ENCODE data around the gene ALDH1L1. TPM values are rescaled to one million over a fixed set of nuclear protein-coding genes. Genes with fewer than 3 reads are reported as not detected.

Gene ALDH1L1
- total RNA-seq, 3 donors from 2014 or later = 0.10 to 0.29 TPM; not detected in 1

DNA sequence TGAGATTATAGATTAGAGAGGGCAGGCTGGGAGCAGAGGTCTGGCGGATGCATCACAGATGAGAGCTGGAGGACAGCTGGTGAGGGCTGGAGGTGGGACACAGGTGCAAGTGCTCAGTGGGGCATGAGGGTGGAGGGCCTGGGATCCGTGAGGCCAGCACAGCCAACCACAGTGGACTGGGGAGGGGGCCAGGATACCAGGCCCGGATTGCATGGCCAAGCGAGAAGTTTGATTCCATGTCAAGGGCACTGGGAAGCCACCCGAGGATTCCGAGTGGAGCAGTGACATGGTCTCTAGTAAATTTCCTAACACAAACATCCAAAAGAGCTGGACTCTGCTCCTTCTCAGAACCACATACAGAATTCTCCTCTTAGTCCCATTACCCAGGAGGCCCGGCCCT lies 52.5 kb downstream of the ALDH1L1 start:
- Mint-ChIP-seq H3K4me1 (ENCODE audit: low read depth) (no peaks in the 10 kb centered on the region), H3K27me3 (ENCODE audit: low read depth) (peaks cover 2% of the 10 kb centered on the region), H3K36me3 (ENCODE audit: insufficient read depth) (no peaks in the 10 kb centered on the region), H3K9me3 (no peaks in the 10 kb centered on the region), H3K4me3 (no peak overlapping the region)
- DNase-seq (no peak), ATAC-seq (no peak)

DNA sequence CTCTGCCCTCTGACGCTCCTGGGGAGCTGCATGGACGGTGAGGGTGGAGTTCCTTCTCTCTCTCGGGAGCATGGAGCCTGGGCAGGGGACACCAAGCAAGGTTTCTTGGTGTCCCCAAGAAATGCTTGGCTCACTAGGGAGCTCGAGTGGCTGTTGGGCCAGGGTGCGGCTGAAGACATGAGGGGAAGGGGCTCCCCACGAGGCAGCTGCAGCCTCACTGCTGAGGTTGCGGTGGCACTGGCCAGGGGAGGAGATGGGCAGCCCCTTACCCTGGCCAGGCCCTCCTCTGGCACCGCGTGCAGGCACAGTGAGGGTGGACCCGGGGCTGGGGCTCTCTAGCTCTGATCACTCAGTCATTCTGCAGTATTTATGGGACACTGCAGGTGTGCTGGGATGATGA lies 52.9 kb downstream of the ALDH1L1 start:
- no peak for ATAC-seq
- H3K27me3 Mint-ChIP-seq (ENCODE audit: low read depth) = peaks cover 2% of the 10 kb centered on the region
- H3K36me3 Mint-ChIP-seq (ENCODE audit: insufficient read depth) = no peaks in the 10 kb centered on the region
- no peaks in the 10 kb centered on the region for H3K4me1 Mint-ChIP-seq (ENCODE audit: low read depth)
- DNase-seq = peak; percentile 2
- no peak overlapping the region for H3K4me3 Mint-ChIP-seq
- H3K9me3 Mint-ChIP-seq = no peaks in the 10 kb centered on the region

DNA sequence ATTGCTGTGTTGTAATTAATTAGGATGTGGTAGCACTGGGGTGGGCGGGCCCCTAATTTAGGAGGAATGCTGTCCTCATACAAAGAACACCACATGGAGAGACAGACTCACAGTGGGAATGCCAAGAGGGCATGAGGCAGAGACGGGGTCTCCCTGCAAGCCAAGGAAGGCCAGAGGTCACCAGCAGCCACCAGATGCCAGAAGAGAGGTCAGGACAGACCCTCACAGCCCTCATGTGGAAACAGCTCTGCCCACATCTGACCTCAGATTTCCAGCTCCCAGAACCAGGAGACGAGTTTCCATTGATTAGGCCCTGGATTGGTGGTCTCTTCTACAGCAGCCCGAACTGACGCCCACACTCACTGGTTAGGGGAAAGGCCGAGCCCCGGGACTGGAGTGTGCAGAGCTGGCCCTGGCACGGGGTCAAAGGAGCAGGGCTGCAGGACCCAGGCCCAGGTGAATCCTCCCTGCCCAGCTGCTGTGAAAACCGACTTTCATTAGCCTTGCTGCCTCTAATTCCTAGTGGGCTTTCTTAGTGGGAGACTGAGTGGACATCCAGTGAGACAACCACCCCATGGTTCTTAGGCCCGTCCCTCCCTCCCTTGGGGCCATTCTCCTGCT lies 53.5 kb downstream of the ALDH1L1 start:
- no peaks in the 10 kb centered on the region for H3K4me1 Mint-ChIP-seq (ENCODE audit: low read depth)
- ATAC-seq (no peak), DNase-seq (peak; percentile 2)
- H3K36me3 Mint-ChIP-seq (ENCODE audit: insufficient read depth) = no peaks in the 10 kb centered on the region
- peaks cover 2% of the 10 kb centered on the region for H3K27me3 Mint-ChIP-seq (ENCODE audit: low read depth)
- H3K4me3 Mint-ChIP-seq = no peak overlapping the region
- no peaks in the 10 kb centered on the region for H3K9me3 Mint-ChIP-seq

GRCh38 chr3:126126286-126126685 lies 54.1 kb downstream of the ALDH1L1 start:
- DNase-seq = peak; percentile 1
- H3K36me3 Mint-ChIP-seq (ENCODE audit: insufficient read depth) = no peaks in the 10 kb centered on the region
- no peak overlapping the region for H3K4me3 Mint-ChIP-seq
- no peaks in the 10 kb centered on the region for H3K4me1 Mint-ChIP-seq (ENCODE audit: low read depth)
- H3K27me3 Mint-ChIP-seq (ENCODE audit: low read depth) = peaks cover 2% of the 10 kb centered on the region
- no peak for ATAC-seq
- no peaks in the 10 kb centered on the region for H3K9me3 Mint-ChIP-seq

- H3K36me3 Mint-ChIP-seq (ENCODE audit: insufficient read depth) = no peaks in the 10 kb centered on the region
- ATAC-seq (no peak), DNase-seq (peak; percentile 1)
- H3K4me1 Mint-ChIP-seq (ENCODE audit: low read depth) = no peaks in the 10 kb centered on the region
- H3K27me3 Mint-ChIP-seq (ENCODE audit: low read depth) = peaks cover 2% of the 10 kb centered on the region
- no peak overlapping the region for H3K4me3 Mint-ChIP-seq
- H3K9me3 Mint-ChIP-seq = no peaks in the 10 kb centered on the region
Observed at GRCh38 chr3:126125781-126126251, 54.6 kb downstream of the ALDH1L1 start.

DNA sequence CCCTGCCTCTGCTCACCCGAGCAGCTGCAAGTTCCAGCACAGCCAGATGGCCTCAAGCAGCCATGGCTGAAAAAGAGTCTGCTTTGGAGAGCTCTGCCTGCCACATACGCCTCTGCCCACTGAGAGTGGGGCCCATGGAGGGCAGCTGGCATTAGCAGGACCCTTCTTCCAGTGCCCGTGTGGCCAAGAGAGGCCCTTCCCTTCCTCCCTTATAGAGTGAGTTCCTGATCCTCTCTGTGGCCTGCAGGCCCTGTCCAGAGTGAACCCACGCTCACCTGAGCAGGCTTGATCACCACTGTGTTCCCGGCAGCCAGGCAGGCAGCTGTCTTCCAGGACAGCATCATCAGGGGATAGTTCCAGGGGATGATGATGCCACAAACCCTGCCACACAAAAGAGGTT lies 55.0 kb downstream of the ALDH1L1 start:
- ATAC-seq = no peak
- no peaks in the 10 kb centered on the region for H3K9me3 Mint-ChIP-seq
- no peaks in the 10 kb centered on the region for H3K36me3 Mint-ChIP-seq (ENCODE audit: insufficient read depth)
- H3K27me3 Mint-ChIP-seq (ENCODE audit: low read depth) = peaks cover 2% of the 10 kb centered on the region
- no peak for DNase-seq
- no peak overlapping the region for H3K4me3 Mint-ChIP-seq
- no peaks in the 10 kb centered on the region for H3K4me1 Mint-ChIP-seq (ENCODE audit: low read depth)

DNA sequence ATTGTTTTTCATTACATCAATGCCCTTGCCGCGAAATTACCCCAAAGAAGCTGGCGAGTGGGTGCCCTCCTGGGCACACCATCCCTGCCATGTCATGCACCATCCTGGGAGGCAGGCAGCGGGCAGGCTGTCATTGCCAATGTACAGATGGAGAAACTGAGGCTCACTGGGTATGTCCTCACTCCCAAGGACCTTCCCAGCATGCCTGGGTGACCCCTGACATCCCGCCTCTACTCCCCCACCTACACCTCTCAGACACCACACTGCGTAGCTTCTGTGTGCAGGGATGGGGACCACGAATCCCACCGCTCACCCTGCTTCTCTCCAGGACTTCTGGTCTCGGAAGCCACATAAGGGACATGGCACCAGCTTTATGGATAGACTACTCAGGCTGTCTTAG lies 55.5 kb downstream of the ALDH1L1 start:
- Mint-ChIP-seq H3K36me3 (ENCODE audit: insufficient read depth) (no peaks in the 10 kb centered on the region), H3K9me3 (no peaks in the 10 kb centered on the region), H3K4me3 (no peak overlapping the region), H3K27me3 (ENCODE audit: low read depth) (peaks cover 2% of the 10 kb centered on the region), H3K4me1 (ENCODE audit: low read depth) (no peaks in the 10 kb centered on the region)
- ATAC-seq (no peak), DNase-seq (peak; percentile 1)

- Mint-ChIP-seq H3K4me1 (ENCODE audit: low read depth) (no peaks in the 10 kb centered on the region), H3K9me3 (no peaks in the 10 kb centered on the region), H3K27me3 (ENCODE audit: low read depth) (peaks cover 6% of the 10 kb centered on the region), H3K4me3 (no peak overlapping the region), H3K36me3 (ENCODE audit: insufficient read depth) (no peaks in the 10 kb centered on the region)
- DNase-seq (peak; percentile 3), ATAC-seq (no peak)
Observed at GRCh38 chr3:126124148-126124868, 56.1 kb downstream of the ALDH1L1 start.

DNA sequence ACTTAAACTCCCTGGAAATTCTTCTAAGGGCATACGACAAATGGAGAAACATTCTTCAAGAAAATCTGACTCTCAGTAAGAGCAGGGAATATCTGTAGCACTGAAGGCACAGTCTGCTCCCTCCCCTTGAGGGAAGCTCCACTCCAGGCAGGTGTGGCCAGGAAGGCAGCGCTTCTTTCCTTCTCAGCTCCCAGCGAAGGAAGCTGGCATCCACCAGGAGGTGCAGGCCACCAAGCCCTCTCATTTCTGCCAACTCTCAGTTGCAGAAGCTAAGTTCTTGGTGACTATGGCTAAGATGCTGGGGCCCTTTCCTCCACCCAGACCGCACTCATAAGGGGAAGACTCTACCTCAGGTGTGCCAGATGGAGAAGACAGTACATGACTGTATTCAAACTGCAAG lies 58.8 kb downstream of the ALDH1L1 start:
- Mint-ChIP-seq H3K27me3 (ENCODE audit: low read depth) (peaks cover 12% of the 10 kb centered on the region), H3K4me1 (ENCODE audit: low read depth) (no peaks in the 10 kb centered on the region), H3K9me3 (no peaks in the 10 kb centered on the region), H3K4me3 (no peak overlapping the region), H3K36me3 (ENCODE audit: insufficient read depth) (no peaks in the 10 kb centered on the region)
- ATAC-seq = no peak
- no peak for DNase-seq

DNA sequence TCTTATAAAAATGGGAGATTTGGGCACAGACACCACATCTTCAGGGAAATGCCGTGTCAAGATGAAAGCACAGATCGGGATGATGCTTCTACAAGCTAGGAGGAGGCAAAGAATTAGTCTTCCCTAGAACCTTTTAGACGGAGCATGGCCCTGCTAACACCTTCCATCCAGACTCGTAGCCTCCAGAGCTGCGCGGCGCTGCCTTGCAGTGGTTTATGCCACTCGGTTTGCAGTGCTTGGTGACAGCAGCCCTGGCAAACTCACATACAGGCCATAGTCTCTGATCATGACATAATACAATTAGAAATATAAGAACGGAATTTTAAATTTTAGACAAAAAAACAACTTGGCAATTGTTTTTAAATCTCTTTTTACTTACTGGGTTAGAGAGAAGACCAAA lies 59.3 kb downstream of the ALDH1L1 start:
- Mint-ChIP-seq H3K36me3 (ENCODE audit: insufficient read depth) (no peaks in the 10 kb centered on the region), H3K4me1 (ENCODE audit: low read depth) (no peaks in the 10 kb centered on the region), H3K27me3 (ENCODE audit: low read depth) (peaks cover 12% of the 10 kb centered on the region), H3K4me3 (no peak overlapping the region), H3K9me3 (no peaks in the 10 kb centered on the region)
- ATAC-seq (no peak), DNase-seq (no peak)

GRCh38 chr3:126119976-126120375 lies 60.4 kb downstream of the ALDH1L1 start:
- Mint-ChIP-seq H3K27me3 (ENCODE audit: low read depth) (peaks cover 12% of the 10 kb centered on the region), H3K4me1 (ENCODE audit: low read depth) (no peaks in the 10 kb centered on the region), H3K9me3 (no peaks in the 10 kb centered on the region), H3K4me3 (no peak overlapping the region), H3K36me3 (ENCODE audit: insufficient read depth) (no peaks in the 10 kb centered on the region)
- no peak for ATAC-seq
- no peak for DNase-seq

GRCh38 chr3:126119008-126119675 lies 61.2 kb downstream of the ALDH1L1 start:
- Mint-ChIP-seq H3K9me3 (no peaks in the 10 kb centered on the region), H3K4me3 (no peak overlapping the region), H3K4me1 (ENCODE audit: low read depth) (no peaks in the 10 kb centered on the region), H3K27me3 (ENCODE audit: low read depth) (peaks cover 12% of the 10 kb centered on the region), H3K36me3 (ENCODE audit: insufficient read depth) (no peaks in the 10 kb centered on the region)
- ATAC-seq = no peak
- no peak for DNase-seq

DNA sequence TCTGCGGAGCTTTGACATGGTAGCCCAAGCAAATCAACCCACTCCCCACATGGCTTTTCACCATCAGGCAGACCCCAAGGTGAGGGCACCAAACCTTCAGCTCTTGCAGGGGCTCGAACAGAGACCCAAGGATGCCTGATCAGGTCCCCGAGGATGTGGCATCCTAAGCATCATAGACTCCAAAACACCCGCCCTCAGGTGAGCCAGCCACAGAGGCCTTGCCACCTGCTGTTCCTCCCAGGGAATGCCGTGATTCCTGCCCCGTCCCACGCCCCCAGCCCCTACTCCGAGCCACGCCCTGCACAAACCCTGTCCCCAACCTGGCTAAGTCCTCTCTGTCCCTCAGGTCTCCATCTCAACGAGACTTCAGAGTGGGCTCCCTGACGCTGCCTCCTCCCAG lies 61.8 kb downstream of the ALDH1L1 start:
- H3K9me3 Mint-ChIP-seq = no peaks in the 10 kb centered on the region
- H3K27me3 Mint-ChIP-seq (ENCODE audit: low read depth) = peaks cover 10% of the 10 kb centered on the region
- H3K36me3 Mint-ChIP-seq (ENCODE audit: insufficient read depth) = no peaks in the 10 kb centered on the region
- DNase-seq (no peak), ATAC-seq (no peak)
- H3K4me1 Mint-ChIP-seq (ENCODE audit: low read depth) = no peaks in the 10 kb centered on the region
- no peak overlapping the region for H3K4me3 Mint-ChIP-seq

- DNase-seq (no peak), ATAC-seq (no peak)
- Mint-ChIP-seq H3K9me3 (no peaks in the 10 kb centered on the region), H3K4me3 (no peak overlapping the region), H3K27me3 (ENCODE audit: low read depth) (peaks cover 10% of the 10 kb centered on the region), H3K36me3 (ENCODE audit: insufficient read depth) (no peaks in the 10 kb centered on the region), H3K4me1 (ENCODE audit: low read depth) (no peaks in the 10 kb centered on the region)
Observed at GRCh38 chr3:126117786-126118185, 62.6 kb downstream of the ALDH1L1 start.

DNA sequence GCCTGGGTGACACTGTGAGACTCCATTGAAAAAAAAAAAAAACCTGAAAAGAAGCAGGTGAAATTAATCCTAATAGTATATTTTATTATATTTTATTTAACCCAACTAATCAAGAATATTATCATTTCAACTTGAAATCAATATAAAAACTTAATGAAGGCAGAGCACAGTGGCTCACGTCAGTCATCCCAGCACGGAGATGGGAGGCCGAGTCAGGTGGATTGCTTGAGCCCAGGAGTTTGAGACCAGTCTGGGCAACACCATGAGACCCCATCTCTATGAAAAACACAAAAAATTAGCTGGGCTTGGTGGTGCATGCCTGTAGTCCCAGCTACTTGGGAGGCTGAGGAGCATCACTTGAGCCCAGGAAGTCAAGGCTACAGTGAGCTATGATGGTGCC lies 63.2 kb downstream of the ALDH1L1 start:
- Mint-ChIP-seq H3K4me1 (ENCODE audit: low read depth) (no peaks in the 10 kb centered on the region), H3K27me3 (ENCODE audit: low read depth) (peaks cover 10% of the 10 kb centered on the region), H3K36me3 (ENCODE audit: insufficient read depth) (no peaks in the 10 kb centered on the region), H3K4me3 (no peak overlapping the region), H3K9me3 (no peaks in the 10 kb centered on the region)
- ATAC-seq (no peak), DNase-seq (no peak)
